NCI-H510A (cell line): ENCODE data around the gene CA9.
A peak's percentile ranks its signal among the peaks of the same experiment; 100 is the strongest.

Experiments used
- DNase-seq: peaks from one replicate; lab custom pipeline; 2025; lab: John Stamatoyannopoulos, UW

Gene CA9

GRCh38 chr9:35675732-35676392 is 2.1 kb downstream of the CA9 start:
- DNase-seq, result no peak

GRCh38 chr9:35679091-35679490 is 5.4 kb downstream of the CA9 start:
- no peak for DNase-seq

DNA sequence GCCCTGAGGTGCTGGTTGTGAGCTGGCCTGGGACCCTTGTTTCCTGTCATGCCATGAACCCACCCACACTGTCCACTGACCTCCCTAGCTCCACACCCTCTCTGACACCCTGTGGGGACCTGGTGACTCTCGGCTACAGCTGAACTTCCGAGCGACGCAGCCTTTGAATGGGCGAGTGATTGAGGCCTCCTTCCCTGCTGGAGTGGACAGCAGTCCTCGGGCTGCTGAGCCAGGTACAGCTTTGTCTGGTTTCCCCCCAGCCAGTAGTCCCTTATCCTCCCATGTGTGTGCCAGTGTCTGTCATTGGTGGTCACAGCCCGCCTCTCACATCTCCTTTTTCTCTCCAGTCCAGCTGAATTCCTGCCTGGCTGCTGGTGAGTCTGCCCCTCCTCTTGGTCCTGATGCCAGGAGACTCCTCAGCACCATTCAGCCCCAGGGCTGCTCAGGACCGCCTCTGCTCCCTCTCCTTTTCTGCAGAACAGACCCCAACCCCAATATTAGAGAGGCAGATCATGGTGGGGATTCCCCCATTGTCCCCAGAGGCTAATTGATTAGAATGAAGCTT is 6.1 kb downstream of the CA9 start:
- no peak for DNase-seq

DNA sequence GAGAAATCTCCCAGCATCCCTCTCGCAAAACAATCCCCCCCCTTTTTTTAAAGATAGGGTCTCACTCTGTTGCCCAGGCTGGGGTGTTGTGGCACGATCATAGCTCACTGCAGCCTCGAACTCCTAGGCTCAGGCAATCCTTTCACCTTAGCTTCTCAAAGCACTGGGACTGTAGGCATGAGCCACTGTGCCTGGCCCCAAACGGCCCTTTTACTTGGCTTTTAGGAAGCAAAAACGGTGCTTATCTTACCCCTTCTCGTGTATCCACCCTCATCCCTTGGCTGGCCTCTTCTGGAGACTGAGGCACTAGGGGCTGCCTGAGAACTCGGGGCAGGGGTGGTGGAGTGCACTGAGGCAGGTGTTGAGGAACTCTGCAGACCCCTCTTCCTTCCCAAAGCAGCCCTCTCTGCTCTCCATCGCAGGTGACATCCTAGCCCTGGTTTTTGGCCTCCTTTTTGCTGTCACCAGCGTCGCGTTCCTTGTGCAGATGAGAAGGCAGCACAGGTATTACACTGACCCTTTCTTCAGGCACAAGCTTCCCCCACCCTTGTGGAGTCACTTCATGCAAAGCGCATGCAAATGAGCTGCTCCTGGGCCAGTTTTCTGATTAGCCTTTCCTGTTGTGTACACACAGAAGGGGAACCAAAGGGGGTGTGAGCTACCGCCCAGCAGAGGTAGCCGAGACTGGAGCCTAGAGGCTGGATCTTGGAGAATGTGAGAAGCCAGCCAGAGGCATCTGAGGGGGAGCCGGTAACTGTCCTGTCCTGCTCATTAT is 6.8 kb downstream of the CA9 start:
- no peak for DNase-seq

GRCh38 chr9:35681341-35682002 is 7.7 kb downstream of the CA9 start:
- DNase-seq, result no peak

DNA sequence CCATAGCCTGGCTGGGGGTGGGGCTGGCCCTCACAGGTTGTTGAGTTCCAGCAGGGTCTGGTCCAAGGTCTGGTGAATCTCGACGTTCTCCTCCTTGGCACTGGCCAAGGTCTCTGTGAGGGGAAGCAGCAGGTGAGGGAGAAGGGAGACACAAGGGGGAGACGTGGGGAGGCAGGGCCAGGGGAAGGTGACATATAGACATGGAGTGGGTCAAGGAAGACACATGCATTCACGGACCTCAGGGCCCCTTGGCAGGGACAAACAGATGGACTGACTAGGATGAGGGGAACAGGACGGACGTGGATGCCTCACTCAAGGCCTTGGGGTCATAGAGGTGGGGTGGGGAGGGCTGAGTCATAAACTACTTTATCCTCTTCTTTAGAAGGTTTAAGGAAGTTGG is 8.3 kb downstream of the CA9 start:
- DNase-seq, result no peak

DNA sequence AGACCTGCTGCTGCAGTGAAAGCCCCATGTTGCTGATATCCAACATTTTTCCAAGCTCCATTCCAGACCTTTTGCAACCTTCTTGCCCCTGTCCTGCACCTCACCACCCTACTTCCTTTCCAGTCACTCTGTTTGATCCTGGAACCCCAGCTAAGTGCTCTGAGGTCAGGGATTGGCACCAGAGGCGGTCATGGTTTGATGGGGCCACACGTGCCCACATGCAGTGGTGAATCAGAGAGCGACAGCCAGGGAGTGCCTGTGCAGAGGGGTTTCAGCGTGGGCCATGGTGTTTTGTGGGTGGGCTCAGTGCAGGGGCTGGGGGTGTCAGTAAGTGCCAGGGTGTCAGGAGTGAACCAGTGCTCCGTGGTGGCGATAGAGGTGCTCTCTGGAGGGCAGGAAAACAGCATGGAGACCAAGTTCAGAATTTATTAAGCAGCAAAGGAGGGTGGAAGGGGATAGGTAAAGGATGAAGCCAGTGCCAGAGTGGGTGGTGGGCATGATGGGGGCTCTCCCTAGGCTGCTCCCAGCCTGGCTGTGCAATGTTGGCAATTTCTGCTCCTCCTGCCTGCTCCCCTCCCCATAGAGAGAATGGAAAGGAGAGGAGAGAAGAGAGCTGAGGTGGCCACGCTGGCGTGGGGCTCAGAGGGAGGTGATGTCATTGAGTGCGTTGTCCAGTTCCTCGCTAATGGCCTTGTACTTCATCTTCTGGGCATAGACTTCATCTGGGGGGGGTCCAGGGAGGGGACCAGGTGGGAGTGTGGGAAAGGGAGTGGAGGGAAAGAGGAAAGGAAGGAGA is 9.0 kb downstream of the CA9 start:
- DNase-seq, result no peak

- no peak for DNase-seq
These were observed 9.6 kb downstream of the CA9 start for GRCh38 chr9:35683323-35683722.

GRCh38 chr9:35684921-35685320 is 11.2 kb downstream of the CA9 start:
- DNase-seq, result no peak

GRCh38 chr9:35685506-35685905 is 11.8 kb downstream of the CA9 start:
- DNase-seq, result no peak

DNA sequence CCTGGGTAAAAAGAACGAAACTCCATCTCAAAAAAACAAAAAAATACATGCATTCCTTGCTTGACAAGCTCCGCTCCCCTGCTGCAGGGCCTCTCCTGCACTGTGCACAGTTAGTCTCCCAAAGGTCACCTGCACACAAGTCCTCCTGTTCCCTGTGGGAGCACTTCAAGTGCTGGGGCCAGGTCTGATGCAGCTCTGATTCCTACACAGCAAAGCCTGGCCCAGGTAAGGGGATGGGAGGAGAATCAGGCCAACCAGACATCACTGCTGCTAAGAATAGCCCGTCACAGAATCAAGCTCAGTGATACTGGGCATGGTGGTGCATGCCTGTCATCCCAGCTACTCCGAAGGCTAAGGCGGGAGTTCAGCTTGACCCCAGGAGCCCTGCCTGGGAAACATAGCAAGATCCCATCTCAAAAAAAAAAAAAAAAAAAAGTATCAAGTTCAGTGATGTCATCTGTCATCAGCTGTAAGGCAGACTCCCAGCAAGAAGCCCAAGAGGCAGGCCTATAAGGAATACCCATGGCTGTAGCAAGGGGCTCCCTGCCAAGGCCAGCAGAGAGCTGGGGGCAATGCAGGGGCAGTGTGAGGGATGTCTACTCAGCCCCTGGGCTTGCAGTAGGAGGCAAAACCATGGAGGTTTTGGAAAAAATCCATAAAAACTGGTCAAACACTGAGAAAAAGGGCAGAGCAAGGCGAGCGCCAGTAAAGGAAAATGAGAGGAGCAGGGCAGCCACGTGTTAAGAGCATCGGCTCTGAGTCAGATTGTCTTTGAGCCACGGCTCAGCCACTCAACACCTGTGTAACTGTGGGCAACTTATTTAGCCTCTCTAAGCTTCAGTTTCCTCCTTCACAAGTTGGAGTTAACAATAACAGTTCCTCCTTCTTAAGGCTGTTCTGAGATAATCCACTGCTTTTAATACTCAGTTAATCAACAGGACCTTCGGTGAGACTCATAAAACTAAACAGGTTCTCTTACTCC is 12.8 kb downstream of the CA9 start:
- DNase-seq, result no peak

DNA sequence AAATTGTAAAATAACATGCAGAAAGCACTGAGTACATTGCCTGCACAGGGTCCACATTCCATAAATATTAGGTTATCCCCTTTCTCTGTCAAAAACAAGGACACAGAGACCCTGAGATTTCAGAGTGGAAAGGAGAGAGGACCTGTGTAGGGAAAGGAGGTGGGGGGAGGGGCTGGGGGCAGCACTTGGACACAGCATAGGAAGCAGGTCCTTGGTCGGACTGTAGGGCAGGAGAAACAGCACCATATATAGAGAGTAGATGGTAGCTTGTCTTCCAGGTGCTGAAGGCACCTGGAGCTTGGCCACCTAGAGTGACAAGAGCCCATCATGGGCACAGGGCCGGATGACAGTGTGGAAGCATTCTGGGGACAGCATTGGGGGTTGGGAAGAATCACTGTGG is 13.6 kb downstream of the CA9 start:
- DNase-seq, result no peak

DNA sequence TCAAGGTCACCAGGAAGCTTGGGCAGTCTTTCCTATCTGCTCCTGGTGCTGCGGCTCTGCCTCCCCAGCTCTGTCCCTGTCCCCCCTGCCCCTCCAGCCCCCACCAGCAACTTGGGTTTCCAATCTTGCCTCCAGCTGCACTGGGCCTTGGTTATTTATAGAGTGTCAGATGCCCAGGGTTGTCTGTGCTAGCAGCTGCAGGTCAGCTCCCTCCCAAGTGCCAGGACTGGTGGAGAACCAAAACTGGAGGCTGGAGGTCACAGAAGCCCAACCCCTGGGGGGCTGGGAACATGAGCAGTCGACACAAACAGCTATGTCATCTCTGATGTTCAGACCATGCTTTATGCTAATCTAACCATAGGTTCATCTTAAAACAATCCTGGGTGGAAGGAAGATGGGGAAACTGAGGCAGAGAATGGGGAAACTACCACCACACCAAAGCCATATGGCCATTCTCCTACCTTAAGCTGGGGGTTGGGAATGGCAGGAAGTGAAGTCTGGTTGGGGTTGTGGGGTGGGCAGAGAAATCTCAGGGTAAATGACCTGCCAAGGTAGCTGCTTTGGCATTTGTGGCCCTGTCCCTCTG is 14.3 kb downstream of the CA9 start:
- DNase-seq, result no peak

DNA sequence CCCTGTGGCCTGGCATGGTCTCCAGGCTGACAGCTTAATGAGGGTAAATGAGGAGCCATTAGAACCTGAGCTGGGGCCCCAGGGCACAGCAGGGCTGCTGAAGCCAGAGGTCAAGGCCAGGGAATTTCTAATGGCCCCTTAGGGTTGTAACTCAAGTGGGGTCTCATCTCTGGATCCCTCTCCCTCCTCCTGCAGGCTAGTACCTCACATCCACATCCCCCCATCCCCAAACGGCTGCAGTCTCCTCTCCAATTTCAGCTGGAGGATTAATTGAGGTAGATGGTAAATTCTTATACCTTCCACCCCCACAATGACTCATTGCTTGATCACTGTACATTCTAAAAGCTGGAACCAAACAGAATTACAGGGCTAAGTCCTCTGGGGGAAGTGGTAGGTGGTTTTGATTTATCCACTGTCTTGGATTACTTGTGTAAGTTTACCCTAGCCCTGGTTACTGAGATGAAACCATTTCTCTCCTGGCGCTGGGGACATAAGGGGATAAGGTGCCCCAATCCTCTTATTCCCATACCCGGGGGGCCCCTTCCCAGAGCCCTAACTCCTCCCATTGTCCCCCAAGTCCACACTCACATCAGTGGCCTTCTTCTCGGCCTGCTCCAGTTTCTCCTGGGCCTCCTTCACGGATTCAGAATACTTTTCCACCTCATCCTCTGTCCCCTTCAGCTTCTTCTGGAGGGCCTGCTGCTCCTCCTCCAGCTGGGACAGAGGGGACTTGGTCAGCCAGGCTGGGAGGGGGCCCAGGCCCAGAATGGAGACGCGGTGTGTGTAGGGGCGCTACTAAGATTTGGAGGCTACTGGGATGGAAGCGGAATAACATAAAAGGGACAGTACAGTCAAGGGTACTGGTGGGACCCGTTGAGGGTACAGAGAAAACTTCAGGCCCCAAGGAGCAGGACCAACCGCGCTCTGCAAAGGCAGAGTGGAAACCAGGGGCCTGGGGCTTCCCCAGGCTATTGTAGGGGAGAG is 15.1 kb downstream of the CA9 start:
- DNase-seq, result no peak

DNA sequence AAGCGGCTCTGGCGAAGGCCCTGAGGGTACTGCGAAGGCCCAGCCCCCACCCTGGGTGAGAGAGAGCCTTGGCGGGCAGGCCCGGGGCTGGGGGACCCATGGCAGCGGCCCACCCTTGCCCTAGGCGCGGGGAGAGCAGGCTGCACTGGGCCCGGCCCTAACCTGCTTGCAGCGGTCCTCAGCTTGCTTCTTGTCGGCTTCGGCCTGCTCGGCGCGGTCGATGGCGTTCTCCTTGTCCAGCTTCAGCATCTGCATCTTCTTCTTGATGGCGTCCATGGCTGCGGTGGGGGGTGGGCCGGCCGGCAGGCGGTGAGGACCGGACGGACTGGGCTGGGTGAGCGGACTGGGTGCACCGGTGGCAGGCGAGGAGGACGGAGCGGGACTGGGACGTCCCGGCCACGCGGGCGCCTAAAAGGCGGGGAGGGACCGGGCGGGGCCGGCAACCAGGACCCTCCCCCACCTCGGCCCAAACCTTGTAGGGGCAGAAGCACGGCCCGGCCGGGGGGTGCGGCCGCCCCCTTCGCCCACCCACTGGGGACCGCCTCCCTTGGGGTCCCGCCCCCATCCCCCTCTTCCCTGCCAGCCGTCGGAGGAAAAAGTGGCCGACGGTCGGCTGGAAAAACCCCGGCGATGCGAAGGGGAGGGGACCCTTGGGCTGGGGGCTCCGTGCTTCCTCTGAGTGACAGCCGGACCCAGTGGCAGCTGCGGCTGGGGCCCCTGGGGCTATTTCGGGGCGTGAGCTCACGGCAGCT is 16.0 kb downstream of the CA9 start, which contains the start of gene TPM2:
Gene TPM2, minus strand, starts transcription at position 384 of the 752 bp plus-strand sequence. Its CDS starts 108 bp downstream, at position 276.
- no peak for DNase-seq

GRCh38 chr9:35690294-35690613 is 16.5 kb downstream of the CA9 start:
- no peak for DNase-seq

DNA sequence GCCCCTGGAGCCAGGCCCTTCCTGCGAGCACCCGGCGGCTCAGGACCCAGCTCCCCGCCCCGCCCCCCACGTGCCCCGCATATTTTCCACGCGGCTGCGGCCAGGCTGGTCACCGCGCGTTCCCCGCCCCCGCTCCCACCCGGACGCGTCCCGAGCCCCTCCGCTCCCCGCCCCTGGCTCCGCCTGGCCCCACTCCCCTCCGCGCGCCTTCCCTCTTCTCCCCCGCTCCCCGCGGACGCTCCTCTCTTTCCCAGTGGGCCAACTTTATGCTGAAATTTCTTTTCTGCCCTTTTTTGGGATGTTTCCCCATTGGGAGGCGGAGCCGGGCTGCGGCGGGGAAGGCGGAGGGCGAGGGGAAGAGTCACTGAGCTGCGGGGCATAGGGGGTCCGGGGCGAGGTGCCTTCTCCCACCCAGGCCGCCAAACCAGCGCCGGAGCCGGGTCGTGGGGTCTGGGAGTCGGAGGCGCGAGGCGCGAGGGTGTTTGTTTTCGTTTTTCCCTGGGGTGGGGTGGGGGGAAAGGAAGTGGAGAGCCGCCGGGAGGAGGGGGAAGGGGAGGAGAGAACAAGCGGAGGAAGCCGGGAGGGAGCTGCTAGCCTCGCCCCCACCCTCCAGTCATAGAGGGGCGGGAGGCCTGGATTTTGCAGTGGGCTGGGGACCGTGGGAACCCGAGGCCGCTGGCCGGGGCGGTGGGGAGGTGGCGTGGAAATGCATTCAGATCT is 17.0 kb downstream of the CA9 start:
- DNase-seq, result peak; percentile 29

DNA sequence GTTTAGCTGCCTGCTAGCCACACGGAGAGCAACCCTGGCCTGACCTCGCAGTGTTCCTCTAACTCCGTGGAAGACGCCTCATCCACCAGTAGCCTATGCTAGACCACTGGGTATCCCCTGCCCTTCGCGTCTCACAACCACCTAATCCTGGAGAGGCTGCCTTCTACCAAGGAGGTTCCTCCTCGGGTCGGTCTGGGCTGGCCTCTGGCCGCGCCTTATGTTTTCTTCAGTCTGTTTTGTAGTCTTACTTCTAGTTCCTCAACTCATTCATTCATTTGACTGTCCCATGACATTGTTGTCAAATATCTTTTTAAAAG is 17.6 kb downstream of the CA9 start:
- no peak for DNase-seq
